KMS-11 (cell line): Measurements from ENCODE around the gene STAG3.

Source experiments
- H2AFZ ChIP-seq: fragments of 200-600 bp; sonication (generic); 2 replicates; pipeline ENCODE4 v1.6.1; 2016; ENCODE audit warnings: antibody characterized with exemption, mixed run types, low read depth
- H3K27ac ChIP-seq: fragments of 200-600 bp; sonication (generic); 2 replicates; pipeline ENCODE4 v1.6.1; 2016; ENCODE audit warnings: mild to moderate bottlenecking, mixed run types
- H3K27me3 ChIP-seq: fragments of 200-600 bp; sonication (generic); 2 replicates; pipeline ENCODE4 v1.6.1; 2017; ENCODE audit warnings: mild to moderate bottlenecking, low read depth, mixed run types, moderate library complexity; ENCODE audit not compliant: insufficient read depth
- H3K36me3 ChIP-seq: fragments of 200-600 bp; sonication (generic); 2 replicates; pipeline ENCODE4 v1.6.1; 2017; ENCODE audit warnings: mild to moderate bottlenecking, mixed run types; ENCODE audit not compliant: insufficient read depth
- H3K4me1 ChIP-seq: fragments of 200-600 bp; sonication (generic); 2 replicates; pipeline ENCODE4 v1.6.1; 2016; ENCODE audit warnings: mild to moderate bottlenecking, low read depth, mixed run types; ENCODE audit not compliant: poor library complexity, severe bottlenecking
- H3K4me2 ChIP-seq: fragments of 200-600 bp; sonication (generic); 2 replicates; pipeline ENCODE4 v1.7.0; 2016; ENCODE audit warnings: mild to moderate bottlenecking, mixed run types
- H3K4me3 ChIP-seq: fragments of 200-600 bp; sonication (generic); IDR thresholded peaks from 2 replicates; pipeline ENCODE4 v1.6.1; 2017; ENCODE audit warnings: low read depth, low read length, mixed read lengths; ENCODE audit not compliant: insufficient read depth
- H3K79me2 ChIP-seq: fragments of 200-600 bp; sonication (generic); 2 replicates; pipeline ENCODE4 v1.6.1; 2016; ENCODE audit warnings: low read depth, mixed run types; ENCODE audit not compliant: insufficient read depth
- H3K9ac ChIP-seq: fragments of 200-600 bp; sonication (generic); 2 replicates; pipeline ENCODE4 v1.6.1; 2016; ENCODE audit warnings: mild to moderate bottlenecking, mixed run types
- H4K20me1 ChIP-seq: fragments of 200-600 bp; sonication (generic); 2 replicates; pipeline ENCODE4 v1.6.1; 2016; ENCODE audit warnings: mild to moderate bottlenecking, mixed run types; ENCODE audit not compliant: insufficient read depth
- CTCF ChIP-seq: fragments of 200-600 bp; sonication (generic); conservative IDR thresholded peaks from 2 replicates; pipeline ENCODE4 v1.6.1; 2017; ENCODE audit warnings: low read depth, mild to moderate bottlenecking, antibody characterized with exemption, low read length, moderate library complexity, mixed read lengths

The STAG3 gene

DNA sequence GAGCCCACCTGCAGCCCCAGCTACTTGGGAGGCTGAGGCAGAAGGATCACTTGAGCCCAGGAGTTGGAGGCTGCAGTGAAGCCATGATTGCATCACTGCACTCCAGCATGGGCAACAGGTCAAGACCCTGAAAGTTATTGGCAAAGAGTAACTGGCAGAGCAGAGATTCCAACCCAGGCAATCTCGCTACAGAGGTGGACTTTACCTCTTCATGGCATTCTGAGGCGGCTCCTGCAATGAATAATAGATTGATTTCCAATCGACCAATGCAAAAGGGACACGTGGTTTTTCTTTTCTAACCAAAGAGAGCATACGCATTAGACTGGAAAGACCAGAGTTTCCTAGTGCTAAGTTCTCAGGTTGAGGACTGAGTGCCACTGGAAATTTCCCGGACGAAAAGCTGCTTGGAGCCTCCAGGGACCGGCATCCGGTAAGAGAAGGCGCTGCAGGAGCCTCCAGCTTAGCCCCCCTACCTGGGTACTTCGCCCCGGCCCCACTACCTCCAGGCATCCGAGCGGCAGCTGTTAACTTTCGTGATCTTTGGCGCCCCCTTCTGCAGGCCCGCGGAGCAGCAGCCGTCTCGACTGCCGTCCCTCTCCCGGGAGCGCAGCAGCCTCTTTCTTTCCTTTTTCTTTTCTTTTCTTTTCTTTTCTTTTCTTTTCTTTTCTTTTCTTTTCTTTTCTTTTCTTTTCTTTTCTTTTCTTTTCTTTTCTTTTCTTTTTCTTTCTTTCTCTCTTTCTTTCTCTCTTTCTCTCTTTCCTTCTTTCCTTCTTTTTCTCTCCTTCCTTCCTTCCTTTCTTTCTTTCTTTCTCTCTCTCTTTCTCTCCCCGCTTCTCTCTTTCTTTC is 46.9 kb upstream of the STAG3 start:
- Histone ChIP-seq H3K9ac (no peak overlapping the region), H4K20me1 (no peaks in the 10 kb centered on the region), H3K4me3 (no peak overlapping the region), H3K36me3 (no peaks in the 10 kb centered on the region), H3K79me2 (0 out of 2 replicates have a peak, but pooled peaks cover under 1% of the 10 kb centered on the region), H3K4me2 (peak overlapping the region; percentile 19; the same call in 1 of the 2 replicates), H3K27me3 (peaks cover 4% of the 10 kb centered on the region; the same call in 1 of the 2 replicates), H3K4me1 (peaks cover 44% of the 10 kb centered on the region), H2AFZ (peak overlapping the region; percentile 56), H3K27ac (no peak overlapping the region)
- TF ChIP-seq CTCF, result peak; percentile 84

- no peak overlapping the region for H2AFZ ChIP-seq
- no peak overlapping the region for H3K4me2 ChIP-seq
- H3K9ac ChIP-seq, result no peak overlapping the region
- peaks cover 43% of the 10 kb centered on the region for H3K4me1 ChIP-seq
- TF ChIP-seq CTCF, result no peak
- H3K27me3 ChIP-seq, result peaks cover 4% of the 10 kb centered on the region; the same call in 1 of the 2 replicates
- H3K79me2 ChIP-seq, result no peaks in the 10 kb centered on the region
- H3K27ac ChIP-seq, result no peak overlapping the region
- no peaks in the 10 kb centered on the region for H3K36me3 ChIP-seq
- no peak overlapping the region for H3K4me3 ChIP-seq
- no peaks in the 10 kb centered on the region for H4K20me1 ChIP-seq
These were observed 45.6 kb upstream of the STAG3 start for GRCh38 chr7:100132126-100132525.

DNA sequence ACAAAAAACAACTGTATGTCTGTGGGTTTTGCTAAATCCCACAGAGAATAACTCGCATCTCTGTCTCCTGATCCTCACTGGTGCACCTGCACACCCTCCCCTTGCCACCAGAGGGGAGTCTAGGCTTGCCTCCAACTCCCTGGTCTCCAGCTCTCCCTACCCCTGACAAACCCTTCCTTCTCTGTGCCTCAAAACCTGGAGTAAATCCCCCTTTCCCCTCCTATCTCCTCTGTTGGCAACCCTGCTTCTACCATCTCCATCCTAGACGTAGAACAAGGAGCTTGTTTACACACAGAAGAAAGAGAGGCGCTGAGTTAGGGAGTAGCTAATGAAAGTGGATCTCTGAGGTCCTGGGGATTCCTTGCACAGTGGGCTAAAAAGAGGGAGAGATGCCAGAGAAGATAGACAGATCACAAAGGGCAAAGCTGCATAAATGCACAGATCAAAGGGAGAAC is 45.0 kb upstream of the STAG3 start:
- Histone ChIP-seq H3K4me1 (peaks cover 42% of the 10 kb centered on the region), H3K9ac (no peak overlapping the region), H3K79me2 (no peaks in the 10 kb centered on the region), H3K27me3 (peaks cover 4% of the 10 kb centered on the region; the same call in 1 of the 2 replicates), H3K4me2 (no peak overlapping the region; the same call in 1 of the 2 replicates), H4K20me1 (no peaks in the 10 kb centered on the region), H3K4me3 (no peak overlapping the region), H3K27ac (no peak overlapping the region), H3K36me3 (no peaks in the 10 kb centered on the region), H2AFZ (no peak overlapping the region)
- TF ChIP-seq CTCF, result peak; percentile 91

- Histone ChIP-seq H3K27me3 (no peaks in the 10 kb centered on the region; the same call in 1 of the 2 replicates), H3K4me3 (no peak overlapping the region), H4K20me1 (no peaks in the 10 kb centered on the region), H3K4me1 (no peaks in the 10 kb centered on the region), H3K36me3 (no peaks in the 10 kb centered on the region), H3K4me2 (no peak overlapping the region), H3K79me2 (no peaks in the 10 kb centered on the region), H3K27ac (no peak overlapping the region), H2AFZ (no peak overlapping the region), H3K9ac (no peak overlapping the region)
- TF ChIP-seq CTCF, result no peak
These were observed 39.6 kb upstream of the STAG3 start for GRCh38 chr7:100137851-100138760.
